ENCODE data around the gene MTMR10.

Gene MTMR10

GRCh38 chr15:30991255-30992235 lies at the start of gene MTMR10:
MTMR10 (minus strand) TSS chr15:30991628; CDS start chr15:30991506, 122 bp downstream.
- TF ChIP-seq ZNF274 (IDR thresholded peaks at IDR 0.05; ENCODE audit: low read depth, low read length), result no peak
- peak within 1 kb of the TSS; percentile 97 for H3K4me3 ChIP-seq (ENCODE audit: low read length)

GRCh38 chr15:31040611-31041010 lies 49.2 kb upstream of the MTMR10 start:
- TF ChIP-seq ZNF274 (IDR thresholded peaks at IDR 0.05; ENCODE audit: low read depth, low read length), result no peak
- no peak overlapping the region for H3K4me3 ChIP-seq (ENCODE audit: low read length)

- H3K4me3 ChIP-seq (ENCODE audit: low read length), result no peak overlapping the region
- no peak for TF ChIP-seq ZNF274 (IDR thresholded peaks at IDR 0.05; ENCODE audit: low read depth, low read length)
Measured at GRCh38 chr15:31039961-31040360, 48.5 kb upstream of the MTMR10 start.

GRCh38 chr15:31037731-31038477 lies 46.5 kb upstream of the MTMR10 start:
- no peak overlapping the region for H3K4me3 ChIP-seq (ENCODE audit: low read length)
- TF ChIP-seq ZNF274 (IDR thresholded peaks at IDR 0.05; ENCODE audit: low read depth, low read length), result no peak

GRCh38 chr15:31036783-31037182 lies 45.4 kb upstream of the MTMR10 start:
- TF ChIP-seq ZNF274 (IDR thresholded peaks at IDR 0.05; ENCODE audit: low read depth, low read length), result no peak

GRCh38 chr15:31035610-31036009 lies 44.2 kb upstream of the MTMR10 start:
- TF ChIP-seq ZNF274 (IDR thresholded peaks at IDR 0.05; ENCODE audit: low read depth, low read length), result no peak
- no peak overlapping the region for H3K4me3 ChIP-seq (ENCODE audit: low read length)

More at GRCh38 chr15:31036783-31037182, 45.4 kb upstream of the MTMR10 start:
- no peak overlapping the region for H3K4me3 ChIP-seq (ENCODE audit: low read length)

- no peak overlapping the region for H3K4me3 ChIP-seq (ENCODE audit: low read length)
- TF ChIP-seq ZNF274 (IDR thresholded peaks at IDR 0.05; ENCODE audit: low read depth, low read length), result no peak
Measured at GRCh38 chr15:31034152-31034551, 42.7 kb upstream of the MTMR10 start.

- H3K4me3 ChIP-seq (ENCODE audit: low read length), result no peak overlapping the region
- TF ChIP-seq ZNF274 (IDR thresholded peaks at IDR 0.05; ENCODE audit: low read depth, low read length), result no peak
Measured at GRCh38 chr15:31032961-31033371, 41.5 kb upstream of the MTMR10 start.

- H3K4me3 ChIP-seq (ENCODE audit: low read length), result no peak overlapping the region
Measured at GRCh38 chr15:31031471-31032067, 40.1 kb upstream of the MTMR10 start.

GRCh38 chr15:31027910-31028578 lies 36.6 kb upstream of the MTMR10 start:
- no peak overlapping the region for H3K4me3 ChIP-seq (ENCODE audit: low read length)
- no peak for TF ChIP-seq ZNF274 (IDR thresholded peaks at IDR 0.05; ENCODE audit: low read depth, low read length)

More at GRCh38 chr15:31031471-31032067, 40.1 kb upstream of the MTMR10 start:
- TF ChIP-seq ZNF274 (IDR thresholded peaks at IDR 0.05; ENCODE audit: low read depth, low read length), result no peak

GRCh38 chr15:31025996-31026395 lies 34.6 kb upstream of the MTMR10 start:
- TF ChIP-seq ZNF274 (IDR thresholded peaks at IDR 0.05; ENCODE audit: low read depth, low read length), result no peak
- no peak overlapping the region for H3K4me3 ChIP-seq (ENCODE audit: low read length)

GRCh38 chr15:31024979-31025378 lies 33.6 kb upstream of the MTMR10 start:
- no peak for TF ChIP-seq ZNF274 (IDR thresholded peaks at IDR 0.05; ENCODE audit: low read depth, low read length)
- no peak overlapping the region for H3K4me3 ChIP-seq (ENCODE audit: low read length)

- no peak for TF ChIP-seq ZNF274 (IDR thresholded peaks at IDR 0.05; ENCODE audit: low read depth, low read length)
- no peak overlapping the region for H3K4me3 ChIP-seq (ENCODE audit: low read length)
Measured at GRCh38 chr15:31024330-31024729, 32.9 kb upstream of the MTMR10 start.

GRCh38 chr15:31023841-31024240 lies 32.4 kb upstream of the MTMR10 start:
- TF ChIP-seq ZNF274 (IDR thresholded peaks at IDR 0.05; ENCODE audit: low read depth, low read length), result no peak
- no peak overlapping the region for H3K4me3 ChIP-seq (ENCODE audit: low read length)
